Esophagus squamous epithelium (tissue), 4 donors: ENCODE measurements around the gene VAPA.

Experiments
- CTCF ChIP-seq, 6 experiments: fragments of 450-650 bp in 4 of 6; fragments of 200-600 bp in 2 of 6; sonication (generic) in 2 of 6; IDR thresholded peaks; one replicate each; pipeline ENCODE4 v1.5.1; 2016 to 2019; ENCODE audit warnings: antibody characterized with exemption in 6 of 6, mild to moderate bottlenecking in 4 of 6, moderate library complexity in 4 of 6
- POLR2A ChIP-seq, 4 donors: fragments of 450-650 bp; IDR thresholded peaks; one replicate each; pipeline ENCODE4 v1.6.1; 2017; ENCODE audit warnings: antibody characterized with exemption in 4 of 4, mild to moderate bottlenecking in 4 of 4, moderate library complexity in 3 of 4

GRCh38 chr18:9928646-9929259, 14.9 kb downstream of the VAPA start:
- TF ChIP-seq CTCF (IDR thresholded peaks at IDR 0.05) (no peak), POLR2A (IDR thresholded peaks at IDR 0.05) (no peak)
